OCI-LY3 (cell line): ENCODE measurements around the gene CNTNAP2.

Experiments used
- CTCF ChIP-seq: fragments of 200-600, 300-600 bp; sonication (generic); IDR thresholded peaks from 2 replicates; pipeline ENCODE4 v1.5.1; 2014; ENCODE audit warnings: antibody characterized with exemption, low read length, low read depth
- EZH2phosphoT487 ChIP-seq: fragments of 200-600 bp; shearing (Covaris generic); IDR thresholded peaks from 2 replicates; pipeline ENCODE4 v1.6.1; 2018; ENCODE audit warnings: antibody characterized with exemption, mixed run types, low read depth

GRCh38 chr7:148362541-148362940 lies 2245.9 kb downstream of the CNTNAP2 start:
- no peak for TF ChIP-seq CTCF
- TF ChIP-seq EZH2phosphoT487 = no peak
